ENCODE data around the gene ADTRP.

GRCh38 chr6:11789744-11790143 lies 11.1 kb upstream of the ADTRP start:
- TF ChIP-seq POLR2A (IDR thresholded peaks at IDR 0.05) (no peak), CTCF (IDR thresholded peaks at IDR 0.05) (no peak), POLR2AphosphoS5 (IDR thresholded peaks at IDR 0.05) (no peak)
